NK-92 (cell line): ENCODE results near the gene RBM8A.

ENCODE experiments used
- DNase-seq: peaks from one replicate; lab custom pipeline; 2025; ENCODE audit not compliant: unreplicated experiment; lab: John Stamatoyannopoulos, UW

RBM8A gene

GRCh38 chr1:145927063-145927886 is at the start of gene RBM8A:
RBM8A (minus strand) TSS chr1:145927484; CDS start chr1:145927426, 58 bp downstream.
- DNase-seq, result peak; percentile 79

- no peak for DNase-seq
These were observed 49.7 kb upstream of the RBM8A start for GRCh38 chr1:145977016-145977415.

- DNase-seq, result no peak
These were observed 47.9 kb upstream of the RBM8A start for GRCh38 chr1:145975216-145975615.

GRCh38 chr1:145974721-145975120 is 47.4 kb upstream of the RBM8A start:
- no peak for DNase-seq

GRCh38 chr1:145972580-145972979 is 45.3 kb upstream of the RBM8A start:
- no peak for DNase-seq

- no peak for DNase-seq
These were observed 40.0 kb upstream of the RBM8A start for GRCh38 chr1:145967288-145967687.

GRCh38 chr1:145965119-145965744 is 37.9 kb upstream of the RBM8A start:
- no peak for DNase-seq

GRCh38 chr1:145964328-145965118 is 37.2 kb upstream of the RBM8A start, which contains the start of the genes ANKRD34A and POLR3GL:
ANKRD34A (minus strand) TSS chr1:145964575; CDS start chr1:145961759, 2,816 bp downstream.
POLR3GL (plus strand) TSS chr1:145964690; CDS start chr1:145974866, 10,176 bp downstream.
- DNase-seq, result peak; percentile 24

GRCh38 chr1:145963265-145964019 is 36.2 kb upstream of the RBM8A start:
- no peak for DNase-seq

- no peak for DNase-seq
These were observed 35.1 kb upstream of the RBM8A start for GRCh38 chr1:145962157-145963102.

- no peak for DNase-seq
These were observed 34.3 kb upstream of the RBM8A start for GRCh38 chr1:145961425-145962156.

- DNase-seq, result no peak
These were observed 33.8 kb upstream of the RBM8A start for GRCh38 chr1:145961109-145961424.

- DNase-seq, result no peak
These were observed 33.3 kb upstream of the RBM8A start for GRCh38 chr1:145960468-145961108.

GRCh38 chr1:145959957-145960467 is 32.7 kb upstream of the RBM8A start:
- DNase-seq, result no peak

- DNase-seq, result no peak
These were observed 32.0 kb upstream of the RBM8A start for GRCh38 chr1:145959333-145959732.

- DNase-seq, result no peak
These were observed 31.4 kb upstream of the RBM8A start for GRCh38 chr1:145958734-145959133.

- DNase-seq, result peak; percentile 63
These were observed 30.4 kb upstream of the RBM8A start, which contains the start of gene LIX1L for GRCh38 chr1:145957443-145958319. LIX1L (minus strand) TSS chr1:145958017; CDS start chr1:145957927, 90 bp downstream.
